HUDEP-2 (cell line): ENCODE measurements around the gene PRDM16.

ENCODE experiments used
- DNase-seq, 76 experiments: peaks; one replicate each; lab custom pipeline; 2025; ENCODE audit not compliant: unreplicated experiment in 76 of 76; lab: John Stamatoyannopoulos, UW

PRDM16 gene

GRCh38 chr1:3378411-3379208 lies 309.6 kb downstream of the PRDM16 start:
- no peak for DNase-seq

GRCh38 chr1:3379934-3380333 lies 310.9 kb downstream of the PRDM16 start:
- DNase-seq = no peak

- no peak for DNase-seq
Observed at GRCh38 chr1:3380469-3380868, 311.5 kb downstream of the PRDM16 start.

DNA sequence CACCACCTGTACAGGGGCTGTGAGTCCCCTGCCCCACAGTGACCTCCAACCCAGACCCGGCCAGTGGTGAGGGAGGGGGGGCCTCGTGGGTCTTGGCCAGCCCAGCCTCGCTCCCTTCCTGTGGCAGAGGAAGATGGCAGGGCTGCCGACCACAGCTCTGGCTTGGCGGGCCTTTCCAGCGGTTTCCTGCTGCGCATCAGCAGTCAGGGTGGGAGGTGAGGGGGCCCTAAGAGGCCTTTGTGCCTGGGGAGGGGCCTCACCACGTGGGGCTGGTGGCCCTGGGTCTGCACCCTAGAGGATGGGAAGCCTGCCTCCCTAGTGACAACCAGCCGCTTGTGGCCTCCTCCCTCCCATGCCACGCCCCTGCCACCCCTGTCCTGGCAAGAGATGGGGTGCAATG lies 312.9 kb downstream of the PRDM16 start:
- DNase-seq = no peak

DNA sequence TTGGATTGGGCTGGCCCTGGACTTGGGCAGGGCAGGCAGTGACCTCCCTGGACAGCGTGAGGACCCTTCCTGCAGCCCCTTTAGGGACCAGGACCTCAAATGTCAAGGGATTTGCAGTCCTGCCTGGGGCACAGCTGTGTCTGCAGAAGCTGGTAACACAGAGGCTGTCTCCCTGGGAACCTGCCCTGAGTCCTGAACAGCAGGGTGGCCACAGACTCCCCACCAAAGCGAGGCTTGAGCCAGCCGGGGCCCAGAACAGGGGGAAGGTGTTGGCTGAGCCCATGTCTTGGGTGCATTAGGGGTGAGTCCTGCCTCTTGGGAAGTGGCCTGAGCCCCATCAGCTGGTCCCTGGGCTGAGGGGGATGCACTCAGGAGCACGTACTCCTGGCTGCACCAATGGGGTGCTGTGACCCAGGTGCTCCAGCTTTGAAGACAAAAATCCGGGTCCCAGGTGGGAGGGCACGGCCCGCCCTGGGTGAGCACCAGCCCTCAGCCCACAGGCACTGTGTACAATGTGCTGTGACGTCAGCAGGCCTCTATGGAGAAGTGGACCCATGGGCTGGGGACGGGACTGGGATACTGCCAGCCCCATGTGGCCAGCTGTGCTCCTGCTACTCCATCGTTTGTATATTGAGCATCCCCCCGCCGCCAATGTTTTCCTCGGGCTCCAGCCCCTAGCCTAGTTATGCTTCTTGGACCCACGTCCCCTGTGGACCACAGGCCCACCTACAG lies 313.5 kb downstream of the PRDM16 start:
- no peak for DNase-seq

GRCh38 chr1:3383679-3384078 lies 314.7 kb downstream of the PRDM16 start:
- no peak for DNase-seq

- DNase-seq = no peak
Observed at GRCh38 chr1:3384407-3384806, 315.4 kb downstream of the PRDM16 start.

DNA sequence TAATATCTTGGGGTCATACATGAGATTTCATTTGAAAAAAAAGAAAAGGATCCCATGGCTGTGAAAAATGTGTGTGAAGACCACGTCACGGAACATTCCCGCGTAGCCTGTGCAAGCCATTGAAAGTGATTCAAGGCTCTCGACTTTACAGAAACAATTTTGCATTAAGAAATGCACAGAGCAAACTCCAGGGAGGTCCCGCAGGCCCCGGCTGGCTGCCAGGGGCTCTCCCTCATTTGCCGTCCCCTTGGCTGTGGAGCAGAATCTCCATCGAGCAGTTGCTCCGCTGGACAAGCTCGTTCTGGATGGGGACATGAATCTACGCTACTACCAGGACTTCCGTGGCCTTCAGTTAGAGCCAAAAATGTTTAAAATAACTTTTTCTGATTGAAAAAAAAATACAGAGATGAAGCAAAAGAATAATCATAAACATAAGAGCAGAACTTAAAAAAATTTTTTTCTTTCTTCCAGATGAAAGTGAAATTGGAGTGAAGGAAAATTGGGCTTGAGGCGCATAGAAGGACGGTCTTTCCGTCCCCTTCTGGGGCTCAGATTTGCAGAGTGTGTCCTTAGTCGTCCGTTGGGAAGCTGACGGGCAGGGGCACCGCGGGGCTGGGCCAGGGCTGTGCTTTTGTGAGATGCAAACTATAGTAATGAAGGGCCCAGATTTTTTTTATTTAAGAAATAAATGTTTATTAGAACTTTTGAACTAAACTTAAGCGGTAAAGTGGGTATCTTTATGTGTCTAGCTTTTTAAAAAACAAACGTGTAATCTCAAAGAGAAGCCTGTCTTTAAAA lies 317.4 kb downstream of the PRDM16 start:
- no peak for DNase-seq

GRCh38 chr1:3387401-3387800 lies 318.4 kb downstream of the PRDM16 start:
- no peak for DNase-seq

- no peak for DNase-seq
Observed at GRCh38 chr1:3389093-3389833, 320.3 kb downstream of the PRDM16 start.

DNA sequence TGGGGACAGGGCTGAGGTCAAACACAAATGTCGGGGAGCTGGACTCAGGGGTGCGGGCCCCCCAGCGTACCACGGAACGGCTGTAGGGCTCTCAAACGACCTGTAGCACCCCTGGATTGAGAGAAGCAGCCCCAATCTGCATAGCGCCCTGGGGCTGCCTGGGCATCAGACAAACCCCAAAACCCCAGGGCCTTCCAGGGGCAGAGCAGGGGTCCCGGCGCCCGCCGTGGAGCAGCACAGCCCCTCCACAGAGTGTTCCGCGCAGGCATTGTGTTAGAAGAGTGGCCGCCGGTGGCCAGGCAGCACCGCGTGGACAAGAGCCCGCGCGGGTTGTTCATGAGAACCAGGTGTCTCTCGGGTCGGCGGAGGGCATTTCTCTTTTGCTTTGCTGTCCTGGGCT lies 321.3 kb downstream of the PRDM16 start:
- no peak for DNase-seq

GRCh38 chr1:3391711-3392110 lies 322.7 kb downstream of the PRDM16 start:
- no peak for DNase-seq

GRCh38 chr1:3393024-3393986 lies 324.3 kb downstream of the PRDM16 start:
- no peak for DNase-seq

DNA sequence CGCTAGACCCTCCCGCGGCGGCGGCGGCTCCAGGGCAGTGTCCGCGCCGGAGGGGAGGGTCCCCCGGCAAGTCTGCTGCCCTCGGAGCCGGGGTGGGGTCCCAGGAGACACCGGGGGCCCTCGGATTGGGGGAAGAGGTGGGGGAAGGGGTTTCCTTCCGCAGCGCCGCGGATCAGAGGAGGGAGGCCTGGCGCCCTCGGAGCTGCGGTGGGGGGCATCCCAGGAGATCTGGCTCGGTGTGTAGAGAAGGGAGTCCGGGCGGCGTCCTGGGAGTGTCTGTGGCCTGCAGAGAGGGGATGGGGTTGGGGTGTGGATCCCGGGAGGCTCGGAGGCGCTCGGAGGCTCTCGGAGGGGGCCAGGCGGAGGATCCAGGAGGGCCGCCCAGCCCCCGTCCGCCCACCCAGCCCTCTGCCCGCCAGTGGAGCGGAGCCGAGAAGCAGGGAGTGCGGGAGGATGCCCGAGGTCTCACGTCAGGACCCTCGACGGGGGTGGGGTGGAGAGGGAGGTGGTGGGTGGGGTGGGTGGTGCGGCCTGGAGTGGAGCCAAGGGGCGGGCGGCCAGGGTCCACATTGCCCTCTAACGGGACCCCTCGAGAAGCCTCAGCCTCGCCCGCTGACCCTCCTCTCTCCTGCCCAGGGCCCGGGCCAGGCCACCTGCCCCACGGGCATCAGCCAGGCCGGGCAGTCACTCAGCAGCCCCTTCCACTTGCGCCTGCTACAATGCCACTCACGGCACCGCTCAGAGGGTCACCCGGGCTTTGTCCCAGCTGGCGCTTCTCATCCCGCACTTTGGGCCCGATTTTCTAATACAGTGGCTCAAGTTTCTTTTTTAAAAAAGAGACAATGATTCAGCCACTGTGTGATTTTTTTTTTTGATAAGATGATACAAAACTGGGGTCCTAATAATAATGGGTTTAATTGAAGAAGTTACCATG lies 325.3 kb downstream of the PRDM16 start:
- no peak for DNase-seq

GRCh38 chr1:3396411-3396810 lies 327.4 kb downstream of the PRDM16 start:
- DNase-seq = no peak

DNA sequence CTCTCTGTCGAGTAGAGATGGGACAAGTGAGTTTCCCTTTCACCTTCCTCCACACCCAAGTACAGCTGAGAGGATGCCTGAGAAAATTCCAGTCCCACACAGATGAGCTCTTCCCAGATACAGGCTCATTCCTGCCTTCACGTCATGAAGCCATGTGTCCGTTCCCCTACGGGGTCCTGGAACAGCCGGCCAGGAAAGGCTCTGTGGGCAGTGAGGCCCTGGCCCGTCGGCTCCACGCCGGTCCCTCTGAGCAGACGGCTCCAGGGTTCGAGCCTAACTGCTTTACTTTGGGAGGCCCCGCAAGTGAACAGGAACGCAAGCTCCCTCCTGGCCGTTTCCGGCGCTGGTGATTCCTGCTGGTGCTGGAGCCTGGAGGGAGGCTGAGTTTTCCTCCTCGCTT lies 328.3 kb downstream of the PRDM16 start:
- DNase-seq = no peak

DNA sequence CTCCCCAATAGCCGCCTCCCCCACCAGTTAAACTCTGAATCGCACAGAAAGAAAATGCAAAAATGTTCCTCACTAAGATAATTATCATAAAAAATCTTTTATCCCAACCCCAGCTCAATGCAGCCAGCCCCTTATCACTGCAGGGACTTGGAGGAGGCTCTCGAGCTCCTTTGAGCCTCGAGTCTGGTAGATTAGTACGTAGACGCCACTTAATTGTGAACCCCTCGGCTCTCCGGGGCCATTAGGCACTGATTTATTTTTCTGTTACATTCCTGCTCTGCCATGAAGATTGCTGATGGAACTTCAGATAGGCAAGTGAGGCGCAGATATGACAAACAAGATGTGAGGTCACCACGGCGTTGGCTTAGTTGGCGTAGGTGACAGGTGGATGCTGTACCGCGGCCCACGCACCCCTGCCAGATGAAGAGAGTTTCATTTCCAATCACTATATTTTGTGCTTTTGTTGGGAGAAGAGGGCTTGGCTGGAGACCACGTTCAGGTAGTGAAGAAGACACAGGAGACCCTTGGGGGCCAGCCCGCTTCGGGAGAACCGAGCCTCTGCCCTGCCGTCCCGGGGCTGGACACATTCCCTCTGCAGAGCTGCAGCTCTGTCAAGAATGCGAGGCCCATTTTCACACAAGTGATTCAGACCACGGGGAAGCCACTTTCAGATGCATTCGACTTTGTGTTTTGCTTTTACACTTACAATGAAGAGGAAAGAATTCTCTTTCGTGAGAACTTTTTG lies 329.6 kb downstream of the PRDM16 start:
- DNase-seq = no peak

- no peak for DNase-seq
Observed at GRCh38 chr1:3399732-3400131, 330.7 kb downstream of the PRDM16 start.
